ENCODE data around the gene PTX4. TPM values are rescaled to one million over a fixed set of nuclear protein-coding genes. Genes with fewer than 3 reads are reported as not detected.
A peak's percentile ranks its signal among the peaks of the same experiment; 100 is the strongest.

Gene PTX4
- total and polyA plus RNA-seq, 9 of the 15 experiments (the other 6 are each of a cell fraction or from before 2014, with no cell fraction given) = 0.11 TPM; not detected in 8

DNA sequence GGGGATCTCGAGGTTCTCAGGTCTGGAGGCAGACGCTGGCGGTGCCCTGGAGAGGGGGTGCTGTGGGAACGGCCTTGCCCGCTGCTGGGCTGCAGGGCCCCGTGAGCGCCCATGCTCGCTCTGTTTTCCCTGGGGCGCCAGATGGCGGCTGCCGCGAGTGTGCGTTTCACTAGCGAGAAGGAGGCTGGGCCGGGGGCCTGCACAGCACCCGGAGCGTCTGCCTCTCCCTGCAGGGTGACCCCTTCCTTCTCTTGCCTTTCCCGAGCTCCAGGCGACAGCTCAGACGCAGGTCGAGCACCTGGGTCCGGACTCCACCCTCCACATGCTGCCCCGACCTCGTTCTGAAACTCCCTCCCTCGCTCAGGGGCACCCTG, 7.1 kb upstream of the PTX4 start (continued):
- no peak for TF ChIP-seq ZNF277 (CRISPR knock-in tag; IDR thresholded peaks at IDR 0.05; ENCODE audit: borderline replicate concordance)
- no peak for TF ChIP-seq TSC22D4 (tag; IDR thresholded peaks at IDR 0.05)
- TF ChIP-seq KLF13 (tag; IDR thresholded peaks at IDR 0.05; ENCODE audit: borderline replicate concordance, low read depth) = no peak
- TF ChIP-seq TEAD1 (CRISPR knock-in tag; IDR thresholded peaks at IDR 0.05) = no peak
- no peak for TF ChIP-seq MTF1 (CRISPR knock-in tag; IDR thresholded peaks at IDR 0.05; ENCODE audit: borderline replicate concordance)

DNA sequence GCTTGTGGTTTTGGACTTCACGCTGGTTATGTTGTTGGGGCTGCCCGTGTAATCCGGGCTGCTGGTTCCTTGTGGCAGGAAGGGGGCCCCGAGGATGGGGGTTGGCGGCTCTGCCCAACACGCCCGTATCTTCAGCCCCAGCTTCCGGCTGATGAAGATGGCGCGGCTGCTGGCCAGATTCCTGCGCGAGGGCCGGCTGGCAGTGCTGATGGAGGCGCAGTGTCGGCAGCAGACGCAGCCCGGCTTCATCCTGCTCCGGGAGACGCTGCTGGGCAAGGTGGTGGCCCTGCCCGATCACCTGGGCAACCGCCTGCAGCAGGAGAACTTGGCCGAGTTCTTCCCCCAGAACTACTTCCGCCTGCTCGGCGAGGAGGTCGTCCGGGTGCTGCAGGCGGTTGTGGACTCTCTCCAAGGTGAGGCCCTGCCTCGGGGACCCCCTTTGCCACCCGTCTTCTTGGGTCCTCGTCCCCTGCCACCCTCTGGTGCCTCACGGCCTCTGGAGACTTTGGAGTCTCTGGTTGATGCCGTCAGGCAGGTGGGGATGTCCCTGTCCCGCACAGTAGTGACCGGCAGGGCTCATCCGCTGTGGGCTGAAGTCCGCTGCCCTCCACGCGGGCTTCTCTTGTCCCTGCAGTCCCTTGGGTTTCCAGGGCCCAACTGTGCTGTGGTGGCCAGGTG, 6.6 kb upstream of the PTX4 start:
- H3K9me1 ChIP-seq (ENCODE audit: control insufficient read depth, insufficient read depth, low read length) = no peaks in the 10 kb centered on the region
- ATAC-seq (no peak), FAIRE-seq (no peak), DNase-seq (ENCODE audit: extremely low read depth in 1 of 4, low spot score in 3 of 4) (no peak)
- no peak overlapping the region for H3K27ac ChIP-seq (ENCODE audit: extremely low read depth, low read depth, low read length)
- no peak overlapping the region for H2AFZ ChIP-seq (ENCODE audit: low read depth, low read length)
- TF ChIP-seq FIP1L1 (IDR thresholded peaks at IDR 0.05; ENCODE audit: low read depth, low read length, poor library complexity, severe bottlenecking) = peak; percentile 4
- peak; percentile 14 for TF ChIP-seq POLR2G (IDR thresholded peaks at IDR 0.05; ENCODE audit: low read depth, low read length)
- TF ChIP-seq ZBTB33 (CRISPR knock-in tag; IDR thresholded peaks at IDR 0.05) = peak; percentile 65
- no peak for TF ChIP-seq EZH2 (IDR thresholded peaks at IDR 0.05; ENCODE audit: borderline replicate concordance, low read depth, low read length)
- in situ Hi-C loops (cut with MboI) (no loop called here), intact Hi-C loops (cut with micrococcal nuclease) (no loop called here)
- no TSS peak for BruUV-seq (replicated peaks)
- H4K20me1 ChIP-seq (replicated peaks; ENCODE audit: control insufficient read depth, insufficient read depth, low read length) = peaks cover 7% of the 10 kb centered on the region; the same call in 1 of the 2 replicates
- ChIA-PET POLR2A (no interaction called here), CTCF (ENCODE audit: low intra/inter-chr PET ratio) (no interaction called here)
- peak overlapping the region in 1 of 2 experiments; percentile 99; a peak in 1 of 4 replicates for H3K9ac ChIP-seq (ENCODE audit: insufficient read depth in 1 of 2, low read depth in 2 of 2, low read length in 2 of 2)
- H3K9me3 ChIP-seq (replicated peaks; ENCODE audit: control insufficient read depth, insufficient read depth, low read depth, low read length) = no peaks in the 10 kb centered on the region
- no peaks in the 10 kb centered on the region for H3K27me3 ChIP-seq (ENCODE audit: control insufficient read depth in 2 of 2, insufficient read depth in 2 of 2, low read length in 2 of 2)
- peaks cover 32% of the 10 kb centered on the region for H3K79me2 ChIP-seq (ENCODE audit: control insufficient read depth, insufficient read depth, low read length)
- H3K4me2 ChIP-seq (ENCODE audit: insufficient read depth, low read length) = no peak overlapping the region
- H3K4me1 ChIP-seq (replicated peaks in 1 of 2; ENCODE audit: control insufficient read depth in 2 of 2, insufficient read depth in 2 of 2, low read length in 2 of 2) = peaks cover 16 to 58% of the 10 kb centered on the region in 2 experiments; a peak in 3 of 5 replicates
- 92% methylated on average over 30 of the region's 39 CpGs for WGBS (ENCODE audit: insufficient coverage, low coverage, missing lambda C conversion rate)
- H3K36me3 ChIP-seq (ENCODE audit: control insufficient read depth, insufficient read depth, low read length) = peaks cover 60% of the 10 kb centered on the region; the same call in 2 of the 3 replicates
- no peak overlapping the region for H3K4me3 ChIP-seq
